ENCODE data around the gene HEPHL1.

Gene HEPHL1

GRCh38 chr11:94002226-94002625, 18.9 kb upstream of the HEPHL1 start:
- TF ChIP-seq CTCF (conservative IDR thresholded peaks at IDR 0.05; ENCODE audit: control insufficient read depth, insufficient read depth, low read depth, low read length): no peak
- no peak overlapping the region for H3K4me3 ChIP-seq (ENCODE audit: control insufficient read depth, low read depth, low read length)
- DNase-seq (ENCODE audit: low read depth): peak; percentile 69

- no peak for DNase-seq (ENCODE audit: low read depth)
- no peak overlapping the region for H3K4me3 ChIP-seq (ENCODE audit: control insufficient read depth, low read depth, low read length)
- TF ChIP-seq CTCF (conservative IDR thresholded peaks at IDR 0.05; ENCODE audit: control insufficient read depth, insufficient read depth, low read depth, low read length): no peak
Measured at GRCh38 chr11:94007426-94007825, 13.7 kb upstream of the HEPHL1 start.

- no peak for DNase-seq (ENCODE audit: low read depth)
- TF ChIP-seq CTCF (conservative IDR thresholded peaks at IDR 0.05; ENCODE audit: control insufficient read depth, insufficient read depth, low read depth, low read length): no peak
- H3K4me3 ChIP-seq (ENCODE audit: control insufficient read depth, low read depth, low read length): no peak overlapping the region
Measured at GRCh38 chr11:94007906-94008305, 13.2 kb upstream of the HEPHL1 start.

- no peak for TF ChIP-seq CTCF (conservative IDR thresholded peaks at IDR 0.05; ENCODE audit: control insufficient read depth, insufficient read depth, low read depth, low read length)
- no peak for DNase-seq (ENCODE audit: low read depth)
- H3K4me3 ChIP-seq (ENCODE audit: control insufficient read depth, low read depth, low read length): no peak overlapping the region
Measured at GRCh38 chr11:94010136-94010535, 11.0 kb upstream of the HEPHL1 start.

GRCh38 chr11:94011478-94011877, 9.7 kb upstream of the HEPHL1 start:
- TF ChIP-seq CTCF (conservative IDR thresholded peaks at IDR 0.05; ENCODE audit: control insufficient read depth, insufficient read depth, low read depth, low read length): no peak
- no peak overlapping the region for H3K4me3 ChIP-seq (ENCODE audit: control insufficient read depth, low read depth, low read length)
- DNase-seq (ENCODE audit: low read depth): no peak

- no peak for TF ChIP-seq CTCF (conservative IDR thresholded peaks at IDR 0.05; ENCODE audit: control insufficient read depth, insufficient read depth, low read depth, low read length)
- H3K4me3 ChIP-seq (ENCODE audit: control insufficient read depth, low read depth, low read length): no peak overlapping the region
- no peak for DNase-seq (ENCODE audit: low read depth)
Measured at GRCh38 chr11:94017446-94017845, 3.7 kb upstream of the HEPHL1 start.

- H3K4me3 ChIP-seq (ENCODE audit: control insufficient read depth, low read depth, low read length): no peak overlapping the region
- TF ChIP-seq CTCF (conservative IDR thresholded peaks at IDR 0.05; ENCODE audit: control insufficient read depth, insufficient read depth, low read depth, low read length): no peak
- no peak for DNase-seq (ENCODE audit: low read depth)
Measured at GRCh38 chr11:94018721-94019120, 2.4 kb upstream of the HEPHL1 start.
